ENCODE measurements around the gene YDJC. TPM values are rescaled to one million over a fixed set of nuclear protein-coding genes. Genes with fewer than 3 reads are reported as not detected.
"Not testable (repeated sequence)": the region's sequence is repeated elsewhere in the genome, so short reads cannot be mapped to it uniquely, and the experiment has no call there.

YDJC gene
- total RNA-seq, 3 donors from 2014 or later (not counting 1 experiment from before 2014, with no cell fraction given), result 20.5 to 24.4 (median 21.6) TPM

- Histone ChIP-seq H3K4me1 (ENCODE audit: control insufficient read depth, insufficient read depth, low read length) (peaks cover 16% of the 10 kb centered on the region), H3K4me3 (ENCODE audit: low read length) (no peak overlapping the region), H3K27me3 (ENCODE audit: control insufficient read depth, insufficient read depth, low read length) (no peaks in the 10 kb centered on the region), H3K9me3 (ENCODE audit: control insufficient read depth, insufficient read depth, low read length) (no peaks in the 10 kb centered on the region), H3K36me3 (ENCODE audit: control insufficient read depth, insufficient read depth, low read length) (peaks cover 8% of the 10 kb centered on the region), H3K27ac (ENCODE audit: low read length) (no peak overlapping the region)
- intact Hi-C loops (cut with micrococcal nuclease), result no loop called here
- H3K27ac Mint-ChIP-seq, result peak overlapping the region; percentile 43 to 55
- H3K36me3 Mint-ChIP-seq, result no peaks in the 10 kb centered on the region
- WGBS (ENCODE audit: insufficient coverage), result 93% methylated on average over 5 of the region's 6 CpGs
- TF ChIP-seq CTCF (IDR thresholded peaks at IDR 0.05), result no peak
- peaks cover 35 to 45% of the 10 kb centered on the region in 2 donors for H3K4me1 Mint-ChIP-seq
- DNase-seq (no peak), ATAC-seq (no peak)
- H3K27me3 Mint-ChIP-seq (ENCODE audit: low read depth in 2 of 2), result no peaks in the 10 kb centered on the region
- H3K4me3 Mint-ChIP-seq, result no peak overlapping the region
- H3K9me3 Mint-ChIP-seq, result no peaks in the 10 kb centered on the region
Observed at GRCh38 chr22:21599053-21599893, 30.5 kb downstream of the YDJC start.

- H3K4me3 ChIP-seq (ENCODE audit: low read length), result no peak overlapping the region
- ATAC-seq, result no peak
- no CpG with 5 or more reads among the region's 3 CpGs for WGBS (ENCODE audit: insufficient coverage)
- no peak overlapping the region for H3K4me3 Mint-ChIP-seq
- H3K27ac Mint-ChIP-seq, result no peak overlapping the region
- no peaks in the 10 kb centered on the region for H3K27me3 ChIP-seq (ENCODE audit: control insufficient read depth, insufficient read depth, low read length)
- TF ChIP-seq CTCF (IDR thresholded peaks at IDR 0.05), result no peak
- no peaks in the 10 kb centered on the region for H3K9me3 ChIP-seq (ENCODE audit: control insufficient read depth, insufficient read depth, low read length)
- peaks cover 44 to 54% of the 10 kb centered on the region in 2 donors for H3K4me1 Mint-ChIP-seq
- DNase-seq, result no peak
- peaks cover 18% of the 10 kb centered on the region for H3K36me3 ChIP-seq (ENCODE audit: control insufficient read depth, insufficient read depth, low read length)
- no peak overlapping the region for H3K27ac ChIP-seq (ENCODE audit: low read length)
- intact Hi-C loops (cut with micrococcal nuclease), result no loop called here
- no peaks in the 10 kb centered on the region for H3K9me3 Mint-ChIP-seq
- H3K27me3 Mint-ChIP-seq (ENCODE audit: low read depth in 2 of 2), result no peaks in the 10 kb centered on the region
- peaks cover 20% of the 10 kb centered on the region for H3K4me1 ChIP-seq (ENCODE audit: control insufficient read depth, insufficient read depth, low read length)
- no peaks in the 10 kb centered on the region for H3K36me3 Mint-ChIP-seq
Observed at GRCh38 chr22:21598302-21598701, 31.5 kb downstream of the YDJC start.

GRCh38 chr22:21596356-21597135, 33.3 kb downstream of the YDJC start:
- H3K27ac Mint-ChIP-seq; ATAC-seq; H3K9me3 ChIP-seq (ENCODE audit: control insufficient read depth, insufficient read depth, low read length); DNase-seq; H3K4me3 ChIP-seq (ENCODE audit: low read length); H3K4me3 Mint-ChIP-seq; H3K9me3 Mint-ChIP-seq; H3K36me3 Mint-ChIP-seq; H3K27me3 Mint-ChIP-seq (ENCODE audit: low read depth in 2 of 2); H3K27ac ChIP-seq (ENCODE audit: low read length); intact Hi-C loops (cut with micrococcal nuclease); H3K27me3 ChIP-seq (ENCODE audit: control insufficient read depth, insufficient read depth, low read length): not testable (repeated sequence)
- H3K4me1 Mint-ChIP-seq, result peaks cover 52 to 54% of the 10 kb centered on the region in 2 donors
- Histone ChIP-seq H3K4me1 (ENCODE audit: control insufficient read depth, insufficient read depth, low read length) (peaks cover 16% of the 10 kb centered on the region), H3K36me3 (ENCODE audit: control insufficient read depth, insufficient read depth, low read length) (peaks cover 28% of the 10 kb centered on the region)
- 95% methylated on average over 12 of the region's 13 CpGs for WGBS (ENCODE audit: insufficient coverage)

- no peak for TF ChIP-seq CTCF (IDR thresholded peaks at IDR 0.05)
- H3K36me3 ChIP-seq (ENCODE audit: control insufficient read depth, insufficient read depth, low read length), result peaks cover 28% of the 10 kb centered on the region
- H3K27me3 ChIP-seq (ENCODE audit: control insufficient read depth, insufficient read depth, low read length), result no peaks in the 10 kb centered on the region
- no peak overlapping the region for H3K4me3 ChIP-seq (ENCODE audit: low read length)
- H3K9me3 ChIP-seq (ENCODE audit: control insufficient read depth, insufficient read depth, low read length), result no peaks in the 10 kb centered on the region
- no peak overlapping the region for H3K27ac ChIP-seq (ENCODE audit: low read length)
- Mint-ChIP-seq H3K4me1 (peaks cover 66 to 69% of the 10 kb centered on the region in 2 donors), H3K4me3 (no peak overlapping the region), H3K27me3 (ENCODE audit: low read depth in 2 of 2) (no peaks in the 10 kb centered on the region), H3K27ac (peak overlapping the region; percentile 16 to 75), H3K9me3 (no peaks in the 10 kb centered on the region), H3K36me3 (no peaks in the 10 kb centered on the region)
- no peak for DNase-seq
- H3K4me1 ChIP-seq (ENCODE audit: control insufficient read depth, insufficient read depth, low read length), result peaks cover 28% of the 10 kb centered on the region
- intact Hi-C loops (cut with micrococcal nuclease), result no loop called here
- no peak for ATAC-seq
- 97% methylated on average over 4 of the region's 5 CpGs for WGBS (ENCODE audit: insufficient coverage)
Observed at GRCh38 chr22:21594865-21595452, 34.9 kb downstream of the YDJC start.

Data from natural killer cell (primary cell).